ENCODE results near the gene RBMY1E. TPM values are rescaled to one million over a fixed set of nuclear protein-coding genes. Genes with fewer than 3 reads are reported as not detected.
"Not testable (repeated sequence)": the region's sequence is repeated elsewhere in the genome, so short reads cannot be mapped to it uniquely, and the experiment has no call there.

RBMY1E gene
- total RNA-seq (2022) (not detected in 2 replicates), Bru-seq, nascent RNA (not detected), BruChase-seq, experiment 1, labeled RNA remaining after a 2-hour chase (not detected), BruChase-seq, experiment 2, labeled RNA remaining after a 6-hour chase (not detected)
- long read RNA-seq = 0 reads

DNA sequence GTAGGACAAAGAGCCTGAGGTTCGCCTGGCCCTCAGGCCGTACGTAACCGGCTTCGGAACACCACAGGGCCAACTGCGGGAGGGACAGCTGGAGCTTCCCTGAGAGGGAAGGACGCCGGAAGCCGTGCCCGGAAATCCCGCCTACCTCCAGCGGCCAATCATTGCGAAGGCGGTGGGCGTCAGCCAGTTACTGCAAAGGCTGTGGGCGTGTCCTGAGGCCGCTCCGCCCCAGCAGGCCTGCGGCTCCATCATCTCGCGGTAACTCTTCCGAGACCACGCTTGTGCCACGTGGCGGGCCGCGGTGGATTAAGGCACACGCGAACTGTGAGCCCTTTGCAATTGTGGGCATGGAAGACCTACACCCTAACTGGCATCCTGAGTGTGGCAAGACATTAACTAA, at the start of gene RBMY1E:
TSS of gene RBMY1E (minus strand) at position 101 of the 400 bp plus-strand sequence. CDS start 1,978 bp downstream, outside the sequence.
- H3K27ac Mint-ChIP-seq (ENCODE audit: unreplicated experiment); POLR2A ChIA-PET; H3K36me3 ChIP-seq (ENCODE audit: control insufficient read depth, insufficient read depth, low read length); H3K4me3 Mint-ChIP-seq (ENCODE audit: unreplicated experiment); H3K4me3 ChIP-seq (ENCODE audit: low read depth, low read length); BruUV-seq (replicated peaks); H3K36me3 Mint-ChIP-seq (ENCODE audit: insufficient read depth, unreplicated experiment); DNase-seq; H3K9me3 Mint-ChIP-seq (ENCODE audit: unreplicated experiment); H3K4me1 ChIP-seq; H3K4me1 Mint-ChIP-seq (ENCODE audit: low read depth, unreplicated experiment); CTCF ChIA-PET; H3K27me3 Mint-ChIP-seq (ENCODE audit: insufficient read depth, unreplicated experiment); H3K9me3 ChIP-seq; H3K27me3 ChIP-seq (replicated peaks; ENCODE audit: control insufficient read depth, insufficient read depth, low read length); intact Hi-C loops (cut with micrococcal nuclease; ENCODE audit: unreplicated experiment): not testable (repeated sequence)

DNA sequence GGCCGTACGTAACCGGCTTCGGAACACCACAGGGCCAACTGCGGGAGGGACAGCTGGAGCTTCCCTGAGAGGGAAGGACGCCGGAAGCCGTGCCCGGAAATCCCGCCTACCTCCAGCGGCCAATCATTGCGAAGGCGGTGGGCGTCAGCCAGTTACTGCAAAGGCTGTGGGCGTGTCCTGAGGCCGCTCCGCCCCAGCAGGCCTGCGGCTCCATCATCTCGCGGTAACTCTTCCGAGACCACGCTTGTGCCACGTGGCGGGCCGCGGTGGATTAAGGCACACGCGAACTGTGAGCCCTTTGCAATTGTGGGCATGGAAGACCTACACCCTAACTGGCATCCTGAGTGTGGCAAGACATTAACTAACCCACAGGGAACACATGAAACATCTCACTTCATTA, 23.4 kb downstream of the RBMY1E start, which contains the start of gene RBMY1D:
TSS of gene RBMY1D (minus strand) at position 101 of the 400 bp plus-strand sequence. CDS start 2,013 bp downstream, outside the sequence.
- H3K36me3 Mint-ChIP-seq (ENCODE audit: insufficient read depth, unreplicated experiment); BruUV-seq (replicated peaks); H3K9me3 Mint-ChIP-seq (ENCODE audit: unreplicated experiment); intact Hi-C loops (cut with micrococcal nuclease; ENCODE audit: unreplicated experiment); CTCF ChIA-PET; POLR2A ChIA-PET; H3K4me1 ChIP-seq; H3K4me3 ChIP-seq (ENCODE audit: low read depth, low read length); H3K4me3 Mint-ChIP-seq (ENCODE audit: unreplicated experiment); H3K4me1 Mint-ChIP-seq (ENCODE audit: low read depth, unreplicated experiment); H3K27me3 ChIP-seq (replicated peaks; ENCODE audit: control insufficient read depth, insufficient read depth, low read length); H3K27me3 Mint-ChIP-seq (ENCODE audit: insufficient read depth, unreplicated experiment); H3K27ac Mint-ChIP-seq (ENCODE audit: unreplicated experiment); H3K36me3 ChIP-seq (ENCODE audit: control insufficient read depth, insufficient read depth, low read length); DNase-seq; H3K9me3 ChIP-seq: not testable (repeated sequence)

DNA sequence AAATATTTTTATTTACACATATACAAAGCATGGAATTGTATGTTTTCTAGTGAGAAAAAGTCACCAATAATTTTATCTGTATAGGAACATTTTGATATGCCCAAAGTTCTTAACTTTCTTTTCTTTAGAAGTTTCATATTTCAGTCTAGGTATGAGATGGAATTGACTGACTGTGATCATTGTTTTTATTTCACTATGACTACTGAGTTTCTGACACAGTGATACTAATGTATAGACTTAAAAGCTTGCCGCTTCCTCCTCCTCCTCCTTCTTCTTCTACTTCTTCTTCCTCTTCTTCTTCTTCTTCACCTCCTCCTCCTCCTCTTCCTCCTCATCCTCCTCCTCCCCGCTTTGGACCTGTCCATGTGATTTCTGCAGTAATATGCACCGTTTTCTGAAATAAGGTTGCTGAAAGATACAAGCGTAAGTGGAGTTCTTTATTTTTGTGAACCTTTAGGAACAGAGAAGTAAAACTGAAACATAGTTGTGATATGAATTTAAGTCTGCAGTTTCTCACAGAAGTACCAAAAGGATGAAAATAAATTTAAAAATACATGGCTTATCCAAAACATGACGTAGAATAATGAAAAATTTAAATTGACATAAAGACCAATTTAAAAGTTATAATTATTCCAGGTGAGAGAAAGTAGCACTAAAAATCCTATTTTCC, 48.3 kb downstream of the RBMY1E start:
- H3K4me1 Mint-ChIP-seq (ENCODE audit: low read depth, unreplicated experiment); BruUV-seq (replicated peaks); DNase-seq; H3K27ac Mint-ChIP-seq (ENCODE audit: unreplicated experiment); H3K36me3 ChIP-seq (ENCODE audit: control insufficient read depth, insufficient read depth, low read length); H3K4me1 ChIP-seq; H3K4me3 Mint-ChIP-seq (ENCODE audit: unreplicated experiment); H3K27me3 ChIP-seq (replicated peaks; ENCODE audit: control insufficient read depth, insufficient read depth, low read length); POLR2A ChIA-PET; intact Hi-C loops (cut with micrococcal nuclease; ENCODE audit: unreplicated experiment); H3K36me3 Mint-ChIP-seq (ENCODE audit: insufficient read depth, unreplicated experiment); CTCF ChIA-PET; H3K9me3 Mint-ChIP-seq (ENCODE audit: unreplicated experiment); H3K4me3 ChIP-seq (ENCODE audit: low read depth, low read length); H3K9me3 ChIP-seq; H3K27me3 Mint-ChIP-seq (ENCODE audit: insufficient read depth, unreplicated experiment): not testable (repeated sequence)

Other genes starting within 250 kb of the RBMY1E start
- not detected in 2 replicates for gene RBMY1D, start 23.5 kb downstream of the RBMY1E start, total RNA-seq (2022)